Posterior cingulate gyrus (tissue), 11 donors: ENCODE measurements around the gene ERBIN.

Experiments used
- DNase-seq, 10 donors: peaks; one replicate each; pipeline versions ENCODE4 v3.0.0 to v3.0.0-alpha.2; 2020 to 2021; ENCODE audit warnings: mixed read lengths in 3 of 10
- intact Hi-C: fragments of 100-400 bp; cut with DNase I; formaldehyde crosslinking; loops from one replicate; pipeline ENCODE4 v1.15.1; 2023

The ERBIN gene

DNA sequence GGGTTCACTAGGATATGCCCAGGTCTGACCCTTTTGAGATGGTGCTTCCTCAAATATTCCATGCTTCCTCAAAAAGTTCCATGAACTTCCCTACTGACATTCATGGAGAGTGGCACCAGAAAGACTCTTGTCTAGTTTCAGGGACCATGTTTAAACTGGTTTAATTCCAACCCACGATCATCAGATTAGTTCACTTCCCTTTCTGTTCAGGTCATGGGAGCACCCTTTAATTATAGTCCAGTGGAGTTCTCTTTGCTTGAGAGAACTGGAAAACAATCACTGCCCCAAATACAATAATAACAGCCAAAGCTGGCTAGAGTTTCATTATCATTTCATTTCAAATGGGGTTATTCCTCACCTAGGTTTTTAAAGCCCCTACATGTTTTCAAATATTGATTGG lies 9.7 kb upstream of the ERBIN start:
- no peak for DNase-seq
- intact Hi-C loops: no loop called here

GRCh38 chr5:65919773-65920172 lies 6.6 kb upstream of the ERBIN start:
- intact Hi-C loops: loop anchor here (10.0 kb wide), 2 partner anchors 125 to 295 kb away; partner anchors contain the start of genes SHLD3, TRAPPC13 and TRIM23
- DNase-seq: no peak

GRCh38 chr5:65923339-65923738 lies 3.0 kb upstream of the ERBIN start:
- no peak for DNase-seq
- intact Hi-C loops: loop anchor here (10.0 kb wide), 2 partner anchors 129 to 299 kb away; partner anchors contain the start of genes SHLD3, TRAPPC13 and TRIM23

DNA sequence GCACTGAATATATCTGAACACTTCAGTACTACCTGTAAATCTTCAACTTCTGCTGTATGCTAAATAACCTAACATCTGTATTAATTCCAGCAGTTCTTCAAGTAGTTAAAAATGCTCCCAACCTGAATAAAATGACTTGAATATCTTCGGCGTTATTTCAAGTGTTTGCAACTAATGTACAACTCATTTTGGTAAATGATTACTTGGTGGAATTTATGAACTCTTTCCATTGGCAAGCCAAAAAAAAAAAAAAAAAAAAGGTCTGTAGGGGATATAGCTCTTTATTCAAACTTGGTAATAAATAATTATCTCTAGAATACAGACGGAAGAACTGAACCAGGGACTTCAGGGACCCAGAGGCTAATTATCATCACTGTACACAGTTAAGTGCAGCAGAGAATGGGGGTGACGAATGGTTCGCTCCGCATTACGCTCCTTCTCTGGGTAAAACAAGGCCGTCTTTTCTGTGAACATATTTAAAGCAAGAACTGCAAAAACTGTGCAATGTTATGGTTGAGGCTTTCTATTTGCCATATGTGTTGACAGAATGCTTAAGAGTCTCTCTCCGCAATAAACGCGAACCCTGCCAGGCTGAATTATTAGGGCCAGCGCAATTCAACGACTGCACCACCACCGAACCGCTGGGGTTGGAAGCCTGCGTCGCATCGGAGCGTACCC lies 1.9 kb upstream of the ERBIN start:
- intact Hi-C loops: loop anchor here (1.0 to 10.0 kb wide), 5 partner anchors 107 to 300 kb away; partner anchors contain the start of genes NLN, SGTB, SHLD3 and SREK1
- DNase-seq: peak in 1 of 10 donors; percentile 22

DNA sequence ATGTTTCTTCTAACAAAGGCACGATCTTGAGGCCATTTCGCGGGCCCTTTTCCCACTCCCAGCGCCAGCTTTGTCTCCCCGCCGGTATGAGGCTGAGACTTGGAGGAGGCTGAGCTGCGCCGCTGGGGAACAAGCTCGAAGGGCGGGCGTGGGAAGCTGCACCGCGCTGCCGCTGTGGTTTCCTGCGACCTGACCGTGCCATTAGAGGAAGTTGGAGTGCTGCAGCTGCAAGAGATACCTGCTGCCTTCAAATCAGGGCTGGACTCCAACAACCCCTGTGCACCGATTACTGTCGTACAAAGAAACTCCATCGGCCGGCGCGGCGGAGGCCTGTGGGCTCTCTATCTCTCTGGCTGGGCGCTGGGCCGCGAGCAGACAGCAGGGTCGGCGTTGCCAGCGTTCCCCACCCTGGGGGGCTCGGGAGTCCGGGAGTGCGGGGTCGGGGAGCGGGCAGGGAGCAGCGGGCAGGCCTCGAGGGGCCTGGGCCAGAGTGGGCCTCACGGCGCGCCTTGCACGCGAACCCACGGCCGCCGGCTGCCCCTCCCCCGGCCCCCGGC lies 1.3 kb upstream of the ERBIN start:
- intact Hi-C loops: loop anchor here (1.0 to 10.0 kb wide), 5 partner anchors 108 to 300 kb away; partner anchors contain the start of genes NLN, SGTB, SHLD3 and SREK1

GRCh38 chr5:65925601-65926275 lies 637 bp upstream of the ERBIN start:
- DNase-seq: peak; percentile 79 to 98 (median 85)
- intact Hi-C loops: loop anchor here (1.0 to 10.0 kb wide), 5 partner anchors 108 to 301 kb away; partner anchors contain the start of genes NLN, SGTB, SHLD3 and SREK1

More for the DNA sequence above, 1.3 kb upstream of the ERBIN start:
- DNase-seq: peak; percentile 52 to 95 (median 66)

DNA sequence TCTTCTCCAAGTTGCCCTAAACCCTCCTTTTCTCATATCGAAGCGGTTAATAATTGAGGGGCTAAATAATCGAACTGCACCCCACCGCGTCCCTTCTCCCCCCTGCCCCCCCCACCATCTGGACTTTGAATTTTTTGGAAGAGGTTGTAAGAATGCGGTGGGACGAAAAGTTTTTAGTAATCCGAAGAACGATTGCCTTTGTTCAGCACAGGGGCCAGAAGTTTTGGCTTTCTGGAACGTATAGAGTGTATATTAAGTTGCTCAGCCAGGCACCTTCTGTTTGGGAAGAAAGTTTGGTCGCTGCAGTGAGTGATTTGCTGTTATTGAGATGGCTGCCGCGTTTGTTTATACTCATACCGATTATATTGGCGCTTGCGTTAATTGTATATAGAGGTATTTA lies 518 bp downstream of the ERBIN start:
- intact Hi-C loops: loop anchor here (5.0 to 10.0 kb wide), 4 partner anchors 110 to 302 kb away; partner anchors contain the start of genes NLN, SGTB, SHLD3 and TRAPPC13
- no peak for DNase-seq

DNA sequence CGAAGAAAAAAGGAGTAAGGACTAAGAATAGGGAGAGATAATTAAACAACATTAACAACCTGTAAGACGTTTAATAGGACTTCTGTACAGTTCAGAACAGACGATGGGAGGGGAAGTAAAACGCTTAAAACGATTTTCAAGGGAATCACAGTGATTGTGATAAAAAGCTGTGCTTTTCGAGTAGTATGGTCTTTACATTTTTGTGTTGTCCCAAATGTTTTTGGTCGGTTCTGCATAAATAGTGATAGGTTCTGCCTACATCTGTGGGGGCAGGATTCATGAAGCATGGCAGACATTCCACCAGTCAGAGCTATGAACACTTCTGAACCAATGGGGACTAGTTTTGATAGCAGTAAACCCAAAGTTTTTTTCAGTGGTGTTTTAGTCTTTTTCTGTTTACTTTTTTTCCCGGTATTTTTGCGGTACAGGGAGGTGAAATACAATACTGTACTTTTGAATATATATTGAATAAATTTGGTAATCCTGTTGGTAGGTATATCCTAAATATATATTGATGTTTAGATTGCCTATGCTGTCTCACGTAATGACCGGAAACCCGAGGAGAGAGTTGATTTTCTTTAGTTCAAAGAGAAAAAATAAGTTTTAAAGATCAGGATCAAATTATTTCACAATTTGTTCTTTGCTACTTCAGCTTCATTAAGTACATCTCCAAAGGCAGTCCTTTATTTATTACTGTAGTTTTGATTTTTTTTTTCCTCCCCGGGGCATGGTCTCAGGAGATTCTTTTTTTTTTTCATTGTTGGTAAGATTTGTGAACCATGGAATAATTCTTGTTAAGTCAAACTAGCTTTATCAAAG lies 1.3 kb downstream of the ERBIN start:
- DNase-seq: no peak
- intact Hi-C loops: loop anchor here (5.0 to 10.0 kb wide), 4 partner anchors 110 to 303 kb away; partner anchors contain the start of genes NLN, SGTB, SHLD3 and TRAPPC13

DNA sequence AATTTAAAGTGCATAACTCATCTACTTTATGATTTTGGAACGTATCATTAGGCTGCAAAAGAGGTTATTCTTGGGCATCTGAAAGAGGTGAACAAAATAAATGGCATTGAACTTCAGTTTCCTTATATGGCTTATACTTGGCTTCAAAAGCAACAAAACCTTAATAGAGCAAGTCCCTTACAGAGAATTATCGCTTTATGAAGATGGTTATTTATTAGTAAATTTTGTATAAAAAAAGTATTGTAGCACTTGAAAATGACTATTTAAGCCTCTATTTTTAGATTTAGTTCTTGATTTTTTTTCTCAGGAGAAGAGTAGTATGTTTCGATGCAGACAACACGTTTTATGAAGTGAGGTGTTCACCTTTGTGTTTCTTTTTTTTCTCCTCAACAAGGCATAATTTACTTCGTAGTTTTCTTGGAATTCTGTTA lies 2.0 kb downstream of the ERBIN start:
- intact Hi-C loops: loop anchor here (5.0 to 10.0 kb wide), 4 partner anchors 111 to 304 kb away; partner anchors contain the start of genes NLN, SGTB, SHLD3 and TRAPPC13
- no peak for DNase-seq

GRCh38 chr5:65928860-65929259 lies 2.5 kb downstream of the ERBIN start:
- intact Hi-C loops: loop anchor here (5.0 to 10.0 kb wide), 4 partner anchors 112 to 304 kb away; partner anchors contain the start of genes NLN, SGTB, SHLD3 and TRAPPC13
- DNase-seq: no peak

- intact Hi-C loops: no loop called here
- no peak for DNase-seq
These were observed 6.3 kb downstream of the ERBIN start for GRCh38 chr5:65932676-65933075.

DNA sequence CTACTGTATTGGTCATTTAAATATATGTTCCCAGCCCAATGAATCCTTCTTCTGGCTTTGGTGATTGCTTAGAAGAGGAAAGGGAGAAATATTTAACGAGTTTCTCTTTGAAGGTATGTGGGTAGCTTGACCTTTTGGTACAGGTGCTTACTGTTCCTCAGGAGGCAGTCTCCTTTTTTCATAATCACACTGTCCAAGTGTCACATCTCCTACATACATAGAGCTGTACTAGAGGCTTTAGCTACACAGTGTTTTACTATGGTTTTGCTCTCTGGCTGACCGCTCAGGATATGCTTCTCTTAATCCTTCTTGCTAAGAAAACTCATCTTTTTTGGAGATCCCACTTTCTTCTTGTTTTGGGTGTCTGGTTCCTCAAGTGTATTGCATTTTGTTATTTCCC lies 6.9 kb downstream of the ERBIN start:
- DNase-seq: no peak
- intact Hi-C loops: no loop called here

DNA sequence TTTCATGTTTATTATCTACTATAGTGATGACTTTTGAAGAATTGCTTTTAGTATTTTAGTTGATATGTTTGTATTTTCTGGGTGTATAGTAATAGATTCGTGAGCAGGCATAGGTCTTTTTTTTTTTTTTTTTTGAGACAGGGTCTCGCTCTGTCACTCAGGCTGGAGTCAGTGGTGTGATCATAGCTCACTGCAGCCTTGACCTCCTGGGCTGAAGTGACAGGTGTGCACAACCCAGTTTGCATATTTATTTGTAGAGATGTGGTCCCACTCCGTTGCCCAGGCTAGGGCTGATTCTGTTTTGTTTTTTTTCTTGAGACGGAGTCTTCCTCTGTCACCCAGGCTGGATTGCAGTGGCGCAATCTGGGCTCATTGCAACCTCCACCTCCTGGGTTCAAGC lies 11.9 kb downstream of the ERBIN start:
- intact Hi-C loops: no loop called here
- no peak for DNase-seq

DNA sequence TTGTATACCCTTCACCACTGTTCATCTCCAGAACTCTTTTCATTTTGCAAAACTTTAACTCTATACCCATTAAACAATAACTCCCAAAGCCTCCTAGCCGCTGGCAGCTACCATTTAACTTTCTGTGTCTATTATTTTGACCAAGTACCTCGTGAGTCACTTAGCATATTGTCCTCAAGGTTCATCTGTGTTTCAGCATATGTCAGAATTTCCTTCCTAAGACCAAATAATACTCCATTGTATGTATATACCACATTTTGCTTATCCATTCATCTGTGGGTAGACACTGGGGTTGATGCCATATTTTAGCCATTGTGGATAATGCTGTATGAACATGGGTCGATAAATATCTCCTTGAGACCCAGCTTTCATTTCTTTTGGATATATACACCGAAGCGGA lies 17.4 kb downstream of the ERBIN start:
- intact Hi-C loops: no loop called here
- no peak for DNase-seq

GRCh38 chr5:65946198-65946745 lies 19.9 kb downstream of the ERBIN start:
- intact Hi-C loops: no loop called here
- DNase-seq: no peak

DNA sequence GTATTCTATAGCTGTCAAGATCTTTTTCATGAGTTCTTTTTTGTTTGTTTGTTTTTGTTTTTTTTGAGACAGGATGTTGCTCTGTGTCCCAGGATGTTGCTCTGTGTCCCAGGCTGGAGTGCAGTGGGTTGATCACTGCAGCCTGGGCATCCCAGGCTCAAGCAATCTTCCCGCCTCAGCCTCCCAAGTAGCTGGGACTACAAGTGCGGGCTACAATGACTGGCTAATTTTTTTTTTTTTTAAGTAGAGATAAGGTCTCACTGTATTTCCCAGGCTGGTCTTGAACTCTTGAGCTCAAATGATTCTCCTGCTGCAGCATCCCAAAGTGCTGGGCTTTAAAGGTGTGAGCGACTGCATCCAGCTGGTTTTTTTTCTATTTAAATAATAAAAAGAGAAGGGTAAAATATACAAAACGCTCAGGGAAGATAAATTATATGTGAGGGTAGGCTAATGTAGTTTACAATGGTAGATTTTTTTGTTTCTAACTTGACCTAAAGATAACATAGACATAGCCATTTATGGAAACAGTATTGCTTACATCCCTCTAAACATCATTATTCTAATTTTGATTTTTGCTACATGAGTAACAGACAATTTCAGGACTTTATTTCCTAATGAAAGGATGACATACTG lies 21.9 kb downstream of the ERBIN start:
- DNase-seq: no peak
- intact Hi-C loops: no loop called here

DNA sequence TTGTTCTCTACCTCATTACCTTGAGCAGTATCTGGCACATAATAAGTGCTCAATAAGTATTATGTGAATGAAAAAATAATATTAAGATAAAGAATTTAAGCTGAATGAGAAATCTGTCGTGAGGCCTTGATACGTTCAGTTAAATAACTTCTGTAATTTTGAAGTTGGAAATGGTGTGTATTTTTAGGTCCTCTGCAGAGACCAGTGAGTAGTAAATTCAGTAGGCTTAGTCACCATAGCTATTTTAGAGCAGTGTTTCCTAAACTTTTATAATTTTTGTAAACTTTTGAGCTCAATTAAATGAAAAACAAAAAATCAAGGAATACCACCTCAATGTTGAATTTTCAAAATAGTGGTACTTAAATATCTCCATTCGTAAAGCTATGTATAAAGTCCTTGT lies 25.0 kb downstream of the ERBIN start:
- no peak for DNase-seq
- intact Hi-C loops: no loop called here

- intact Hi-C loops: no loop called here
- no peak for DNase-seq
These were observed 25.9 kb downstream of the ERBIN start for GRCh38 chr5:65952259-65952658.

- intact Hi-C loops: no loop called here
- DNase-seq: no peak
These were observed 27.8 kb downstream of the ERBIN start for GRCh38 chr5:65954200-65954599.
